GM21360 (cell line): ENCODE data around the gene UBN2.
"Not testable (repeated sequence)": the region's sequence is repeated elsewhere in the genome, so short reads cannot be mapped to it uniquely, and the experiment has no call there.

Experiments used
- ATAC-seq: cut with Tn5 transposase; IDR thresholded peaks from one replicate; pipeline ENCODE4 v1.9.1; 2021; ENCODE audit warnings: mild to moderate bottlenecking, moderate library complexity; ENCODE audit not compliant: unreplicated experiment

Gene UBN2

DNA sequence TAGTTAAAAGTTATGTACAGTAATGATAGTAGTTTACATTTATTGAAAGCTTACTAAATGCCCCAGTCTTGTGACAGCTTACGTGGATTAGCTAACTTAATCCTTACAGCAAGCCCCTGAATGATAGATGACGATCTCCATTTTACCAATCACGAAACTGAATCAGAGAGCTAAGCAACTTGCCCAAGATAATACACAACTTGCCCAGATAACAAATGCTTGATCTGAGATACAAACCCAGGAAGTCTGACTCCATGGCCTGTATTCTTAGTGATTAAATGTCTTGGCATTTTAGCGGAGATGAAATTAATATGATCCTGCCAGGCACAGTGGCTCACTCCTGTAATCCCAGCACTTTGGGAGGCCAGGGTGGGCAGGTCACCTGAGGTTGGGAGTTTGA lies 63.2 kb downstream of the UBN2 start:
- no peak for ATAC-seq

DNA sequence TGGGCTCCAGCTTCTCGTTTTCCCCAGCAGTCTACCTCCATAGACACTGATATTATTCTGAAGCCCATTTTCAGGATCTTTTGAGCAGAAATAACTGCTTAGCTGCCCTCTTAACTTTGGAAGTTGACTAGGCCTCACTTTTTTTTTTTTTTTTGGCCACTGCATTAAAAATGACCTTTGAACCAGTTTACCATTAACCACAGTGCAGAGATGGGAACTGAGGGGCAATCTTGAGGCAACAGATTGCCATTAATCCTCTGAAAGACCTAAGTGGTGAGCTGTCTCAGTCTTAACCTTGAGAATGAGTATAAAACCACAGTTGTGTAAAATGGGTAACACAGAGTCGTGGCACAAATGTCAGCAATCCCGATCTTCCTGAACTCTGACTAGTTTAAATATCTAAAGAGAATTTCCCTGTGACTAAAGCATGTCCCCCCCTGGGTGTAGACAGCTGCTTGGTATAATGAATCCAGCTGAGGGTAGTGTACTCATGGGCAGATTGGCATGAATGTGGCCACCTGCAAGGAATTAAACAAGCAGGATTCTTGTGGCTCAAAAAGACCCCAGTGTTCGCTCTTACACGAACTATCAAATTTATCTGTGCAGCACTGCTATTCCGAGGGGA lies 64.0 kb downstream of the UBN2 start:
- no peak for ATAC-seq

DNA sequence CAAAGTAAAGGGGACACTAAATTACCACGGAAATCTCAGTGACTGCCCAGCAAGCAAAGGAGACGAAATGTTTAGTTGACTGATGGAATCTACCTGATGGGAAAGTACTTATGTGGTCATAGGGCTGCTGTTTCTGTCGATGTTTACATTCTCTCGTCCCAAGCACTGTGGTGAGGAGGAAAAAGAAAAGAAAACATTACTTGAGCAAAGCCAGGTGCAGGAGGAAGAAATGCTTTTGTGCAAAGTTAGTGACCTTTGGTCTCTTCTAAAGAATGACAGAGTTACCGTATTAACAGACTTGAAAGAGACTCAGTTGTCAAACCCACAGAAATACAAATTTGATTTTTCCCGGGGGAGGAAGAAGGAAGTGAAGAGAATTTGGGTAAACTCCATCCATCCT lies 66.8 kb downstream of the UBN2 start:
- no peak for ATAC-seq

DNA sequence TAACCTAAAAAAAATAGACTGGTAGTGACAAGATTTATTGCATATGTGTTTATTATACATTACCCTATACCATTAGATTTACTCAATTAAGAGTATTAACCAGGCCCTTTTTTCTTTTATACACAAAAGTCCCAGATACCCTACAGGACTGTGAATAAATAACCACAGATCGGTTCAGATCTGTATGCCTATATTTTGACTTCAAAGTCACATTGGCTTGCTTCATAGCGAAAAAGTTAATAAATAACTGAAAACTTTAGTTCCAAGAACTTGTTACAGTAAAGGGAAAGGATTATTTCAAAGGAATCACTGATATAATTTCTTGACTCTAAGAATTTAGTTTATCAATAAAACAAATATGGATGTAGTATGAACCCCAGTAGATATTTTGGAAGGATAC lies 68.3 kb downstream of the UBN2 start:
- no peak for ATAC-seq

DNA sequence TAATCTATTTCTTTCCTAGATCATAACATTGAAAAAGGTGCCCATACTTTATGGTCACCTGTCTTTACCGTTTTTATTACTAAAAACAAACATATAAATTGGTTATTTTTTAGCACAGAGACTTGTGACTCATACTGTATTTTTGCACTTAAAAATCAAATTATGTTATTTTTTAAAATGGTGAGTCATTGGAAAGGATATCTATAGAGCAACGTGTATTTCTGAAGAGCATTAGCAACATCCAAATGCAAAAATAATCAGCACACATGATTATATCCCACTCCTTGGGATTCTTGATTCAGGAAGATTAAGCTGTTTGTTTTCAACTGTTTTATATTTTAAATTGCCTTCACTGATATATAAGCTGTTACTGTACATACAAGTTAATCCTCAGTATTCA lies 69.4 kb downstream of the UBN2 start:
- no peak for ATAC-seq

DNA sequence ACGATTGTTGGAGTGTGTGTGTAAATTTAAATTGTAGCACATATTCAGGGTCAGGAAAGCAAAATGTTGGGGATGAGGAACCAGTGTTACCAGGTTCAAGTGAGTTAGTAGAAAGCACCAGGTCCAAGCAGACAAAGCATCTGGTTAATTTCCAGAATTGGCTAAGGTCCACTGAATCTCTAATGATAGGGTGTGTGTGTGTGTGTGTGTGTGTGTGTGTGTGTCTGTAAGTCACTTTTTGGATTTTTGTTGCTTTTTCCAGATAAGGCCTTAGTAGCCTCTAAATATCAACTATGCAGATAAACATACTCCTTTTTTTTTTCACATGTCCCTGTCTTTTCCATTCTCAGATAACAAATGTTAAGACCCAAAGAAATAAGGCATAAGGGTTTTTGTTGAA lies 73.5 kb downstream of the UBN2 start:
- ATAC-seq, result no peak

DNA sequence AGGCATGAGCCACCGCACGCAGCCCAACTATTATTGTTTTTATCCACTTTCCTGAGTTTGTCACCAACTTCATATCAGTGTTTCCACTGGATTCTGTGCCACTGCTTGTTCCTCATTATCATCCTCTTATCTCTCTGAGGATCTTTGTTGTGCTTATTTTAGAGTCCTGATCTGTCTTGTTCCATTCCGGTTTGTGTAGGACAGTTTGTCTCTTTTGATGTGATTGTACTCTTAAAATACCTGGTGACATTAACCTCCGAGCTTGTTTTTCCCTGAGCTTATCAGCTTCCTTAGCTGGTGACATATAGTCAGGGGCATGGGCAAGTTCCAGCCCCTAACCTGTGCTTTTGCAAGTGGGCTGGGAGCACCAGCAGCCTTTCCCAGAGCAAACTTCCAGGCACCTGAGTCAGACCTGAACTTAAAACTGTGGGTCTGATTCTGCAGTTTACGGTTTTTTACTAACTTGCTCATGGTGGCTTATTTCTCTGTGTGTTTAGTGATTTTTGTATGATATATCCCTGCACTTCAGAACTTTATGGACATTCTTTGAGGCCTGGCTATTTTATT lies 87.0 kb downstream of the UBN2 start:
- ATAC-seq, result no peak

DNA sequence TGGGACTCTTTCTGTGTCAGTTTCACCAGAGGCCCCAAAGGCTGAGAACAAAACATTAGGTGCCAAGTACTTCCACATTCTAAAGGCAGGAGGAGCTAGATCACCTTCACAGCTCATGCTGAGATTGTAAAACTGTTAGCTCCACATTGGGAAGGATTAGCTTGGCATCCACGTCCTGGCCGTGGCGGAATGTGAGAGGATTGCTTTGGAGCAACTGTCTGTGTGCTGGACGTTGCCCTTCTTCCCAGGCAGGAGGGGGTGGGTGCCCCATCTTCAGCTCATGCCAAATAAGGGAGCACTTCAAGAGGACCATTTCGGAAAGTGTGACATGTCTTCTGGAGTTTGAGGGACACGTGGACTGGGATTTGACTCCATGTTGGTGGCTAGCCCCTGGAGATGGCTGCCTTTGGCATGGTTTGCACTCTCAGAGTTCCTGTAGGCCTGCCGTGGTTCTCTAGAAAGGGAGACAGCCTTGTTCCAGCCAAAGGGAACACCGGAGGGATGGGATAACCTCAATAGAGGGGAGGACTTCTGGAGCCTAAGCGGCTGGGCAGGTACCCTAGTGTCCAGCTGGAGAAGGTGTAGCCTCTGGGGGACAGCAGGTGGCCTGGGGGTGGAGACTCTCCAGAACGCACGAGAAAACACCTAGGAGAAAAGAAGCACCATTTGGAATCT lies 90.2 kb downstream of the UBN2 start:
- no peak for ATAC-seq

DNA sequence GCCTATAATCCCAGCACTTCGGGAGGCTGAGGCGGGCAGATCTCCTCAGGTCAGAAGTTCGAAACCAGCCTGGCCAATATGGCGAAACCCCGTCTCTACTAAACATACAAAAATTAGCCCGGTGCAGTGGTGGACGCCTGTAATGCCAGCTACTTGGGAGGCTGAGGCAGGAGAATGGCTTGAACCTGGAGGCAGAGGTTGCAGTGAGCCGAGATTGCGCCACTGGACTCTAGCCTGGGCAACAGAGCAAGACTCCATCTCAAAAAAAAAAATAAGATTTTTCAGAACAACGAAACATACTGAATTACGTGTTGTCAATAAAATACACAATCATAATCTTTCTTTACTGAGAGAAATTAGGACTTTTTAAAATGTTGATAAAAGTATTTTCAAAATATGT lies 93.7 kb downstream of the UBN2 start:
- not testable (repeated sequence) for ATAC-seq

DNA sequence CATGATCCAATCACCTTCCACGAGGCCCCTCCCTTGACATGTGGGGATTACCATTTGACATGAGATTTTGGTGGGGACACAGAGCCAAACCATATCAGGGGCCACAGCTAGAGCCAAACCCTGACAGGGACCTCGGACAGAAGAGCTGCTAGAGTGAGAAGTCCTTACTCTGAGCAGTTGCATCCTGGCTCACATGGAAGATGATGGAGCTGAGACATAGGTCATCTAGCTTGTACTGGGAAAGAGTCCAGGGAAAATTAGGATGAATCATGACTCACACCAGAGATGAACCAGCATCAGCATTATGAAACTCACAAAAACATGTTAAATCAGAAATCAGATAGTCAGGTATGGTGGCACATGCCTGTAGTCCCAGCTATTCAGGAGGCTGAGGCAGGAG lies 97.3 kb downstream of the UBN2 start:
- no peak for ATAC-seq

DNA sequence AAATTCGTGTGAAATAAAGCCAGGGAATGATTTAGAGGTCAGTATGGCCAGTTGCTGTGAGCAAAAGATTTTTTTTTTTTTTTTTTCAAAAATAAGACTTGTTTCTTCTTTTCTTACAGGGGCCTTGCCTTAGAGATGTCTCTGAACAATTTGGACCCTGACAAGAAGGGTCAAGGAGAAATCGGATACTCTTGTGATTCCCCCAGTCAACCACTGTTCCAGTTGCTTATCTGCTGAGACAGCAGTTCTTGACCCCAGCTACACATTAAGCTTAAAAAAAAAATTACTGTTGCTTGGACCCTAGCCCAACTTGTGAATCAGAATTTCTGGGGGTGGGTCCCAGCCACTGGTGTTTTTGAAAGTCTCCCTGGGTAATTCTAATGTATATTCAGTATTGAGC lies 98.1 kb downstream of the UBN2 start:
- no peak for ATAC-seq

DNA sequence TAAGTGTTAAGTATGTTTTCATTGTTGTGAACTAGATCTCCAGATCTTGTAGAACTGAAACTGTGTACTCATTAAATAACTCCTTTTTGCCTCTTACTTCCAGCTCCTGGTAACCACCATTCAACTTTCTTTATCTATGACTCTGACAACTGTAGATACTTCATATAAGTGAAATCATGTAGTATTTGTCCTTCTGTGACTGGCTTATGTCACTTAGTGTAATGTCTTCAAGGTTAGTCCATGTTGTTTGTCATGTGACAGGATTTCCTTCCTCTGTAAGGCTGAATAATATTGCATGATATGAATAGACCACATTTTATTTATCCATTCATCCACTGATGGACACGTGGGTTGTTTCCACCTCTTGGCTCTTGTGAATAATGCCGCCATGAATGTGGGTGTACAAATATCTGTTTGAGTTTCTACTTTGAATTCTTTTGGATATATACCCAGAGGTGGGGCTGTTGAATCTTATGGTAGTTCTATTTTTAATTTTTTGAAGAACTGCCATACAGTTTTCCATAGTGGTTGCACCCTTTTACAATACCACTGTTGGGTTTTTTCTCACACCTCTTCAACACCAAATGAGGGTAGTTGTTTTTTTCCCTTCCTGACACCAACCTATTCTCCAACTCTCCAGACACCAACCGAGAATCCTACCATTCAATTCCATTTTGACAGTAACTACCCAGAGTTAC lies 99.4 kb downstream of the UBN2 start:
- ATAC-seq, result no peak

DNA sequence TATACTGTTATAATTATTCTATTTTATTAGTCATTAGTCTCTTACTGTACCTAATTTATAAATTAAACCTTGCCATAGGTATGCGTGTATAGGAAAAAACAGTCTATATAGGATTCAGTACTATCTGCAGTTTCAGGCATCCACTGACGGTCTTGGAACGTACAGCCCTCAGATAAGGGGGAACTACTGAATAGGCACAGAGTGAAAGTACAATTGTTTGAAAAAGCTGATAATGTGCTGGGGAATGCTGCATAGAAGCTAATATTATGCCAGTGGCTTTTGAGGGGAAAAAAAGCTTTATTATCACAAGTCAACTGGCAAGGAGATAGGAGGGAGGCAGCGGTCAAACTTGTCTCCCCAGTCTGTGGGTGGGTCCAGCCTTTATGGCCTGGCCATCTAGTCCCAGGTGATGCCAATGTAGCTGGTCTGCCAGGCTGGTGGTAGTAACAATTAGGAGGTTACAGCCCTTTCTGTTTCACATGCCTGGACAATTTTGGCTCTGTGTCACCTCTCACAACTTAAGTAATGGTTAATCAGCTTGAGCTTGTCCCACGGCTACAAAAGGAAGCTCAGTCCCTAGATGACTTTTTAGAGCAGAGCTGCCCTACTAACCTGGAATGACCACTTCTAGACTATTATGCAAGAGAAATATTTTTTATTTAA lies 101.8 kb downstream of the UBN2 start:
- ATAC-seq, result no peak

DNA sequence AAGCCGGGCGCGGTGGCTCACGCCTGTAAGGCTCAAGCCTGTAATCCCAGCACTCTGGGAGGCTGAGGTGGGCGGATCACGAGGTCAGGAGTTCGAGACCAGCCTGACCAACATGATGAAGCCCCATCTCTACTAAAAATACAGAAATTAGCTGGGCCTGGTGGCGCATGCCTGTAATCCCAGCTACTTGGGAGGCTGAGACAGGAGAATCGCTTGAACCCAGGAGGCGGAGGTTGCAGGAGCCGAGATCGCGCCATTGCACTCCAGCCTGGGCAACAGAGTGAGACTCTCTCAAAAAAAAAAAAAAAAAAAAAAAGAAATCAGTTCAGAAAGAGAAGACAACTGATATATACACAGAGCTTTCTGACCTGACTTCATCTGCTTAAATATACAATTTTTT lies 102.4 kb downstream of the UBN2 start:
- not testable (repeated sequence) for ATAC-seq

DNA sequence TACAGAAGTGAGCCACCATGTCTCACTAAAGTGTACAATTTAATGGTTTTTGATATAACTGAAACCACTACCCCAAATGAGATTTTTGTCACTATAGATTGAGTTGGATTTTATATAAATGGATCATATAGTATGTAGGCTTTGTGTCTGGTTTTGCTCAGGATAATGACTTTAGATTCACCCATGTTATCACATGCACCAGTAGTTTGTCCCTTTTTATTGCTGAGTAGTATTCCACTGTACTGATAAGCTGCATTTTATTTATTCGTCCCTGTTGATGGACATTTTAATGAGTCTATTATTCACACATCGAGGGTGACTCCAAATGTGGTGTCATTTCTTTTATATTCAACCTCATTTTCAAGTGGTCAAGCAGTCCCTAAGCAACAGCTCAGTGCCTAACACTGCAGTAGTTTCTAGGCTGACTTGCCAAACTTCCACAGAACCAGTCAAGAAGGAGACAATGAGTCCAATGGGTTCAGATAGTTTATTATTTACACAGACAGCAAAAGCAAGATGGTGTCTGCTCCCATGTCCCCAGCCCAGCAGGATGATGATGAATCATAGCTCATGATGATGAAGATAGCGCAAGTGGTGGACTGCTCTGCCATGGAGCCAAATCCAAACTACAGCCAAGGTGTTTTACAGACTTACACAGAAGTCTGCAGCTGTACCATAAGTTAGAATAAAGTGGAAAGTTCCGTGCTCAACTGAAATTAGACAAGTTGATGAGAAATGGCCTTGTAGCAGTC lies 103.5 kb downstream of the UBN2 start:
- ATAC-seq, result no peak

DNA sequence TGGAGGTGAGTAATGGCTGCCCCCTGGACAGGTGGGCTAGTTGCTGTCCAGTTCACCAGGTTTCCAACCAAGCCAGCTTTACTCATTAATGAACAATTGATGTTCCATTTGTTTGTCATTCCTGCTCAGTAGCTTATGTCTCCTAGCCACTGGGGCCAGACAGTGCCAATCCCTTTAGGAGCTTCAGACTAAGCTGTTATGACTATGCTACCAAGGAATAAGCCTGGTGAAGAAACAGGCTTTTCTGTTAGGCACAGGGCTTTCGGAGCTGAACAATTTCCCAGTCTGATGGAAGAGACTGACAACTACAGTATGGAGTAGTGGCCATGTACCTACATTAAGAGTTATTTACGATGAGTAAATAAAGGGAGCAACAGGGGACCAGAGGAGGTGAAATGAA lies 108.0 kb downstream of the UBN2 start:
- ATAC-seq, result no peak

DNA sequence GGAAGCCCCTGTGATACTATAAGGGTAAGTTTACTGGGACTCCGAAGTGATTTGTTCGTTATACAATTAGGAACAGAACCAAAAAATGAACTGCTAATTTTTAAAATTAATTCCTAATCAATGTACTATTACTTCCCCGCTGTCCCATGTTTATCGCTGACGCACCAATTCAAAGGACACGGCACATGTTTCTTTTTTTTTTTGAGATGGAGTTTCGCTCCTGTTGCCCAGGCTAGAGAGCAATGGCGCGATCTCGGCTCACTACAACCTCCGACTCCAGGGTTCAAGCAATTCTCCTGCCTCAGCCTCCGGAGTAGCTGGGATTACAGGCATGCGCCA lies 108.6 kb downstream of the UBN2 start:
- ATAC-seq, result no peak

DNA sequence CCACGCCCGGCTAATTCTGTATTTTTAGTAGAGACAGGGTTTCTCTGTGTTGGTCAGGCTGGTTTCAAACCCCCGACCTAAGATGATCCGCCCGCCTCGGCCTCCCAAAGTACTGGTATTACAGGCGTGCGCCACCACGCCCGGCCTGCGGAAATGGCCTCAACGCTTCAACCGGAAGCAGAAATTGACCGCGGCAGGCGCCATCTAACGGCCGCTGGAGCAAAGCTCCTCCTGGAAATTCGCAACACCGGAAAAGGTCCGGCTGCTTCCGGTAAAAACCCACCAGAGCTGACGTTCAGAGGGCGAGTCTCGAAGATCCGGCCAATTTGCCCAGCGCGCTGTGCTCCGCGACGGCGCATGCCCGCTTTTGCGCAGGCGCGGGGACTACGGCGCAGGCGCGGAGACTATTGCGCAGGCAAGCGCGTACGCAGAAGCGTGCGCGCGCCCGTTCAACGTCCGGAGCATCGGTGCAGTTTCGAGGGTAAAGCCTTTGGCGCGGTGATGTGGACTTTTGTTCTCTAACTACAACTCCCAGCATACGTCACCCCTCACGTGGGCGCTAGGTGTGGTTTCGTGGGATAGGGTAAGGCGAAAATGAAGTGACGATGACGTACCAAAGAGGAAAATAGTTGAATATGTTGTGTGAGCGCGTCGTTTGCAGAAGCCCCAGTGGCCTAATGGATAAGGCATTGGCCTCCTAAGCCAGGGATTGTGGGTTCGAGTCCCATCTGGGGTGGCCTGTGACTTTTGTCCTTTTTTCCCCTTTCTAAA lies 109.2 kb downstream of the UBN2 start:
- ATAC-seq, result peak; percentile 78

DNA sequence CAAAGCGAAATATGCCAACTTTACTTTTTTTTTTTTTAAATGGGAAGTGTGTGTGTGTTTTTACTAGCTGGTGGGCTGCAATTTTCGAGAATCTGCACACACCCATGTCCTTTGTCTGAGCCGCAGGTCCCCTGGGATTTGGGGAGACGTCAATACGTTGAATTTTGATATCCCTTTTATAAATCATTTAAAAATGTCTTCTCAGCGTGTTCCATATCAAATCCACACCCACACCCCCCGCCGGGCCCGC lies 109.7 kb downstream of the UBN2 start:
- no peak for ATAC-seq

DNA sequence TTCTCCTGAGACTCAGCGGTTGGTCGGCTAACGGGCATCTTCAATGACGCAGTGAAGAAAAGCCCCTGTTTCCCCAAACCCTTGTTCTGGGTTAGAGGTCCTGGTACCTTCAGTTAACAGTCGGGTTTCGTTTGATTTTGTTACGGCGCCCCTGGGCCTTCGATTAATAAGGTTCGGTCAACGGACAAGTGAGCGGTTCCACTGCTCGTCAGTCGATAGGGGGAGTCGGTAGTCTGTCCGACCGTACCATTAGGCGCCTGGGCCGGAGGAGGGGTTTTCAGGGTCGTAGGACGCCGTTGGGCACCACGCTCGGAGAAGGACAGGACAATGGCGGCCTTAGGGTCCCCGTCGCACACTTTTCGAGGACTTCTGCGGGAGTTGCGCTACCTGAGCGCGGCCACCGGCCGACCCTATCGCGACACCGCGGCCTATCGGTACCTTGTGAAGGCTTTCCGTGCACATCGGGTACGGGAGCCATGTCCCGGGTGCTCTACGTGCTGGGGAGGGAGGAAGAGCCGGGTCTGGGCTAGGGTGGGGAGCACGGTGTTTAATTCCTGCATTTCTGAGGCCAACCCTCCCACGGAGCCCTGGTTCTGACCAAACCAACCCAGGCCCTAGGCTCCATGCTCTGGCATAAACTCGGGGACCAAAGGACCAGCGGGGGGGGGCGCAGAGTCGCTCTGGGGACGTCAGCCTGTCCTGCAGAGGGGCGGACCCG lies 110.2 kb downstream of the UBN2 start, which contains the start of gene FMC1:
Gene FMC1 (plus strand): TSS at position 280 of the 718 bp plus-strand sequence. CDS start 48 bp downstream, at position 328.
- ATAC-seq, result peak; percentile 41
